Measurements from ENCODE around the gene HCLS1. TPM values are rescaled to one million over a fixed set of nuclear protein-coding genes. Genes with fewer than 3 reads are reported as not detected.

HCLS1 gene
- total and polyA plus RNA-seq, 2 donors (not counting 1 experiment from before 2014, with no cell fraction given) = 161 to 317 TPM

DNA sequence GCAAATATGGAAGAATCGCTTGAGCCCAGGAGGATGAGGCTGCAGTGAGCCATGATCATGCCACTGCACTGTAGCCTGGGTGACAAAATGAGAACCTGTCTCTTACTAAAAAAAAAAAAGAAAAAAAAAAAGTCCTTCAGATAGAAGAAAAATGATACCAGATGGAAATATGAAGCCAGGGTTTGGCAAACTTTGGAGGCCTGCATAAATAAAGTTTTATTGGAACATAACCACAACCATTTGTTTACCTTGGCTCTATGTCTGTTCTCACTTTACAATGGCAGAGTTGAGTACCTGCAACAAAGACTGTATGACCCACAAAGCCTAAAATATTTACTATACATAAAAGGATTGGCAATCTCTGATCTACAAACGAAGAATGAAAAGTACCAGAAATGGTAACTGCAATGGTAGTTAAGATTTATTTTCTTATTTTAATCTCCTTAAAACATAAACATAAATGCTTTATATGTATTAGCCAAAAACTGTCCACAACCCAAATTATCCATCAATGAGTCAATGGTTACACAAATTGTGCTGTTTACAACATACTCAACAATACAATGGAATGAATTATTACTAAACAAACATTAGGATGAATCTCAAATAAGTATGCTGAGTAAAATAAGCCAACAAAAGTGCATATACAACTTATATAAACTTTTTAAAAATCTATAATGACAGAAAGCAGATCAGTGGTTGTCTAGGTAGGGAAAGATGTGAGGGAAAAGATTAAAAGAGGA is 47.0 kb upstream of the HCLS1 start:
- H2AFZ ChIP-seq (ENCODE audit: insufficient read depth, low read depth, low read length, poor library complexity, severe bottlenecking) = no peak overlapping the region
- no peak overlapping the region for H3K4me3 ChIP-seq (ENCODE audit: control extremely low read depth in 1 of 5, extremely low read depth in 1 of 5, insufficient read depth in 1 of 5, low read depth in 2 of 5, low read length in 4 of 5)
- no peaks in the 10 kb centered on the region for H3K27me3 Mint-ChIP-seq
- H3K9ac ChIP-seq (ENCODE audit: low read length) = no peak overlapping the region
- no peak overlapping the region for H3K4me3 Mint-ChIP-seq
- H3K9me3 Mint-ChIP-seq (ENCODE audit: insufficient read depth) = no peaks in the 10 kb centered on the region
- no peaks in the 10 kb centered on the region for H3K79me2 ChIP-seq (ENCODE audit: control insufficient read depth, insufficient read depth, low read length)
- no peaks in the 10 kb centered on the region for H3K4me1 ChIP-seq (ENCODE audit: control insufficient read depth in 2 of 2, insufficient read depth in 2 of 2, low read length in 2 of 2)
- H3K4me1 Mint-ChIP-seq = no peaks in the 10 kb centered on the region
- H3K9me3 ChIP-seq (ENCODE audit: control extremely low read depth in 1 of 3, control insufficient read depth in 2 of 3, insufficient read depth in 1 of 3, low read length in 2 of 3) = no peaks in the 10 kb centered on the region
- intact Hi-C loops (cut with micrococcal nuclease) = no loop called here
- no peak overlapping the region for H3K27ac ChIP-seq (ENCODE audit: low read length in 2 of 2)
- DNase-seq (no peak), ATAC-seq (ENCODE audit: low read depth) (no peak)
- peaks cover 5 to 8% of the 10 kb centered on the region in 2 experiments for H3K36me3 ChIP-seq (replicated peaks in 1 of 2; ENCODE audit: control extremely low read depth in 1 of 2, control insufficient read depth in 1 of 2, extremely low read depth in 1 of 2, insufficient read depth in 2 of 2, low read length in 1 of 2)
- CTCF ChIA-PET = no interaction called here
- POLR2A ChIA-PET = no interaction called here
- no peak for TF ChIP-seq EZH2 (IDR thresholded peaks at IDR 0.05; ENCODE audit: borderline replicate concordance, insufficient read depth, low read depth, low read length, poor library complexity, severe bottlenecking)
- WGBS (ENCODE audit: insufficient coverage) = no CpG with 5 or more reads among the region's 2 CpGs
- no peak overlapping the region for H3K27ac Mint-ChIP-seq
- H3K27me3 ChIP-seq (replicated peaks in 1 of 4; ENCODE audit: control extremely low read depth in 1 of 4, control insufficient read depth in 3 of 4, insufficient read depth in 4 of 4, low read length in 3 of 4) = no peaks in the 10 kb centered on the region
- H3K4me2 ChIP-seq (replicated peaks; ENCODE audit: low read depth, low read length, poor library complexity, severe bottlenecking) = no peak overlapping the region
- no peaks in the 10 kb centered on the region for H4K20me1 ChIP-seq (ENCODE audit: control insufficient read depth, insufficient read depth, low read length, poor library complexity, severe bottlenecking)

DNA sequence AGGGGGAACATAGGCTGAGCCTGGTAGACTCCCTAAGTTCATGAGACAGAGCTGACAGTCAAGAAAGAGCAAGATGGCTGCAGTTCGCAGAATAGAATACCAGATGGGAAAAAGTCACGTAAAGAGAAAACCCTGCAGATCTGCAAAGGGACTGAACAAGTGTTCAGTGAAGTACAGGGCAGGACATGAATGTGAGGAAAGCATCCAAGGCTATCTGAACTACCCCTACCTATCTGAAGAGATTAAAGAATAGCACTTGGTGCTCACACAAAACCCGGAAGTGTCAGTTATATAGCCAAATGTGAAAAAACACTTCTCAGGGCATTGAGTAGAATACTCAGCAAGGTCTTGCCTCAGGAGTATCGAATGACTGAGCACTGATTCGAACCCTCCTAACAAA is 44.8 kb upstream of the HCLS1 start:
- Histone ChIP-seq H3K4me2 (replicated peaks; ENCODE audit: low read depth, low read length, poor library complexity, severe bottlenecking) (no peak overlapping the region), H3K9ac (ENCODE audit: low read length) (no peak overlapping the region), H3K36me3 (replicated peaks in 1 of 2; ENCODE audit: control extremely low read depth in 1 of 2, control insufficient read depth in 1 of 2, extremely low read depth in 1 of 2, insufficient read depth in 2 of 2, low read length in 1 of 2) (peaks cover 9 to 15% of the 10 kb centered on the region in 2 experiments), H3K4me1 (ENCODE audit: control insufficient read depth in 2 of 2, insufficient read depth in 2 of 2, low read length in 2 of 2) (no peaks in the 10 kb centered on the region), H4K20me1 (ENCODE audit: control insufficient read depth, insufficient read depth, low read length, poor library complexity, severe bottlenecking) (no peaks in the 10 kb centered on the region), H3K27me3 (replicated peaks in 1 of 4; ENCODE audit: control extremely low read depth in 1 of 4, control insufficient read depth in 3 of 4, insufficient read depth in 4 of 4, low read length in 3 of 4) (no peaks in the 10 kb centered on the region), H2AFZ (ENCODE audit: insufficient read depth, low read depth, low read length, poor library complexity, severe bottlenecking) (no peak overlapping the region), H3K9me3 (ENCODE audit: control extremely low read depth in 1 of 3, control insufficient read depth in 2 of 3, insufficient read depth in 1 of 3, low read length in 2 of 3) (no peaks in the 10 kb centered on the region), H3K4me3 (ENCODE audit: control extremely low read depth in 1 of 5, extremely low read depth in 1 of 5, insufficient read depth in 1 of 5, low read depth in 2 of 5, low read length in 4 of 5) (no peak overlapping the region), H3K27ac (ENCODE audit: low read length in 2 of 2) (no peak overlapping the region), H3K79me2 (ENCODE audit: control insufficient read depth, insufficient read depth, low read length) (no peaks in the 10 kb centered on the region)
- WGBS (ENCODE audit: insufficient coverage) = 100% methylated on average over 5 of the region's 5 CpGs
- intact Hi-C loops (cut with micrococcal nuclease) = no loop called here
- Mint-ChIP-seq H3K9me3 (ENCODE audit: insufficient read depth) (no peaks in the 10 kb centered on the region), H3K27me3 (no peaks in the 10 kb centered on the region), H3K4me1 (no peaks in the 10 kb centered on the region), H3K4me3 (no peak overlapping the region), H3K27ac (no peak overlapping the region)
- DNase-seq (no peak), ATAC-seq (ENCODE audit: low read depth) (no peak)
- ChIA-PET CTCF (no interaction called here), POLR2A (interaction anchor here (0.5 kb wide), 1 partner anchor 159 kb away, joined by 3 read pairs; no protein-coding TSS in a partner anchor)
- TF ChIP-seq EZH2 (IDR thresholded peaks at IDR 0.05; ENCODE audit: borderline replicate concordance, insufficient read depth, low read depth, low read length, poor library complexity, severe bottlenecking) = no peak
- TF ChIP-seq, protein P1, sequence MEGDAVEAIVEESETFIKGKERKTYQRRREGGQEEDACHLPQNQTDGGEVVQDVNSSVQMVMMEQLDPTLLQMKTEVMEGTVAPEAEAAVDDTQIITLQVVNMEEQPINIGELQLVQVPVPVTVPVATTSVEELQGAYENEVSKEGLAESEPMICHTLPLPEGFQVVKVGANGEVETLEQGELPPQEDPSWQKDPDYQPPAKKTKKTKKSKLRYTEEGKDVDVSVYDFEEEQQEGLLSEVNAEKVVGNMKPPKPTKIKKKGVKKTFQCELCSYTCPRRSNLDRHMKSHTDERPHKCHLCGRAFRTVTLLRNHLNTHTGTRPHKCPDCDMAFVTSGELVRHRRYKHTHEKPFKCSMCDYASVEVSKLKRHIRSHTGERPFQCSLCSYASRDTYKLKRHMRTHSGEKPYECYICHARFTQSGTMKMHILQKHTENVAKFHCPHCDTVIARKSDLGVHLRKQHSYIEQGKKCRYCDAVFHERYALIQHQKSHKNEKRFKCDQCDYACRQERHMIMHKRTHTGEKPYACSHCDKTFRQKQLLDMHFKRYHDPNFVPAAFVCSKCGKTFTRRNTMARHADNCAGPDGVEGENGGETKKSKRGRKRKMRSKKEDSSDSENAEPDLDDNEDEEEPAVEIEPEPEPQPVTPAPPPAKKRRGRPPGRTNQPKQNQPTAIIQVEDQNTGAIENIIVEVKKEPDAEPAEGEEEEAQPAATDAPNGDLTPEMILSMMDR (IDR thresholded peaks at IDR 0.05) = no peak

Measured in B cell (primary cell).